GM21381 (cell line): ENCODE measurements around the gene NKX2-4.
"Not testable (repeated sequence)": the region's sequence is repeated elsewhere in the genome, so short reads cannot be mapped to it uniquely, and the experiment has no call there.

Source experiments
- ATAC-seq: cut with Tn5 transposase; IDR thresholded peaks from one replicate; pipeline ENCODE4 v1.9.1; 2021; ENCODE audit warnings: mild to moderate bottlenecking, moderate library complexity; ENCODE audit not compliant: unreplicated experiment

The NKX2-4 gene

DNA sequence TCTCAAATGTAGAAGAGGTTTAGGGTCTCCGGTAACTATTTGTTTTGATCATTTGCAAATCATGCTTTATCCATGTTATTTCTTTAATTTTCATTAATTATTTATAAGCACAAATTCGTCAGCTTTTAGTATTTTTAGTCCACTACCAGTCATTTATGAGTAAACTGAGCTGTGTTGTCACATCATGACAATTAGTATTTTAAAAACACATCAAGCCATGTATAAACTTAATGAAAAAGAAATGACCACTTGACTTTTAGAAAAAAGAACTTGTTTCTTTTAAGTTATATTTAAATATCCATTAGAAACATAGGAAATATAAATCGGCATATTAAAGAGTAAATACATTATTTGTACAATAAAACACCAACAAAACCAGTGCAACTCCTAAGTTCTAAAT lies 2.8 kb downstream of the NKX2-4 start:
- no peak for ATAC-seq

DNA sequence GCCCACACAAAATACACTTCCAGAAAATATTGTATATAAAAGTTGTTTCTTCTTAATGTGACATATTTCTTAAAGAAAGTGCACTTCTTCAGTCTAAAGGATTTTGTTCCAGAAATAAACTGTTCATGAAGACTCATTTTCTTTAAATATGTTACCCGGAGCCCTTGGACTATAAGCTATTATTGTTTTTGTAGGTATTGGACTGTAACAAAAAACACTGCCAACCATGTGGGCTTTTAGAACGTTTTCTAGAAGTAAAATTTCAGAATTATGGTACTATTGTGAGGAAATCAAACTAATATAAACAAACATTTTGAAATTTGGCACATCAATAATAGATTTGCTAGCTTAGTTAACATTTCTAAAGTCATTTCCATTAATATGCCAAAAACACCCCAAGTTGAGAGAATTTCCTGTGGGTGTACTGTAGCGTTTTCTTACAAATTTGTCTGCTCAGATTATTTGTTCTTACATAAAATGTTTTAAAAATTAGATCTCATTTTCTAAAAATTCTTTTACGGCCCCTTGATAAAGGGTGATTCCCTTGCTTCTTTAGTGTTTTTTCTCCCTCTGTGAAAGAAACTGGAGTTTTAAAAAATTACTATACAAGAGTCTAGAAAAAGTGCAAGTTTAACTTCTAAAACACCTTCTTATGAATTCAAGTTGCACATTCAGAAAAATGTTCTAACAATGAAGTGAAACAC lies 3.4 kb downstream of the NKX2-4 start:
- no peak for ATAC-seq

DNA sequence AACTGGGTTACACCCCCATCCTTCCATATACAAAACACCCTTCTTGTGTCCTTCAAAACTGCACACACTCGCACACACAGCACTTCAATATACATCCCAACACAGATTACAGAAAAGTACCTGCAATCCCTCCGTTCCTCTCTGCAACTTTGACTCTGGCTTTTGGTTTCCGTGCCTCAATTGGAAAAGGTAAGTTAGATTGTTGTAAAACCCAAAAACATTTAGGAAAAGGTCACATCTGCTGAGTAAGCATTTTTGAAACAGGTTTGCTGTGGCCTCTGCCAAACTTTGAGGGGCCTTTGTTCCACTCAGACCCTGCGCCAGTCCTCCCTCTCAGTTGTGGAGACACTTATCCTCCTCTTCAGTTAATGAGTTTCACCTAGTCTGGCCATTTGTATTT lies 4.2 kb downstream of the NKX2-4 start:
- ATAC-seq, result no peak

GRCh38 chr20:21391972-21392352 lies 5.4 kb downstream of the NKX2-4 start:
- ATAC-seq, result no peak

GRCh38 chr20:21391185-21391971 lies 5.9 kb downstream of the NKX2-4 start:
- ATAC-seq, result no peak

DNA sequence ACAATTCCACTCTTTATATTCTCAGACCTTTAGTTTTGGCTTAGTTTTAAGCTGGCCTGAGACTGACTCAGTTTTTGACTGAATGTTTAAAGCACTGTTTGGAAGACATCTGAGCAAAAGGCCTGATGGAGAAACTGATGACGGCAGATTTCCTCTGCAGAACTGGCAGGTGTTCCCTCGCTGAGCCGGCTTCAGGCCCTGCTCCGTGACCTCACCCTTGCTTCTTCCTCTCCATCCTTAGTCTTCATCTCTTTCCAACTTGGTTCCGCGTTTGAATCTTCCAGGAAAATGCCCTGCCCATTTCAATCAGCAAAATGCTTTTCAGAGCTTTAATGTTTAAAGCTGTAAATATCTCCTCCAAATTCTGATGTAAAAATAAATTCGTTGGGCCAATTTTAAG lies 6.6 kb downstream of the NKX2-4 start:
- ATAC-seq, result no peak

DNA sequence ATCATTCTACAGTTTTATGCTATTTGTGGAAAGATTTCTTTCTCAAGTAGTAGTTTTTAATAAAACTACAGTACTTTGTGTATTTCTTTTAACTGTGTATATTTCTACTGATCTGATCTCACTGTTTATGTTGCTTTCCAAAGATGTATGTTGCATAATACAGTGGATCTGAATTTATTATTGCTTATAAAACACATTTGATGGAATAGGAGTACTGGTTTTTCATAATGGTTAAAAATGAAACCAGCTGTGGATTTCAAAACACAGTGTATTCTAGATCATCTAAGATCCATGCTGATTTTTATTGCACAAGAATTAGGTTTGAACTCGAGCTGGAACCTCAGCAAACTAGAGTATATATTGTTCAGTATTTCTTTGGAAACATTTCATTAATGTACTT lies 8.0 kb downstream of the NKX2-4 start:
- ATAC-seq, result no peak

DNA sequence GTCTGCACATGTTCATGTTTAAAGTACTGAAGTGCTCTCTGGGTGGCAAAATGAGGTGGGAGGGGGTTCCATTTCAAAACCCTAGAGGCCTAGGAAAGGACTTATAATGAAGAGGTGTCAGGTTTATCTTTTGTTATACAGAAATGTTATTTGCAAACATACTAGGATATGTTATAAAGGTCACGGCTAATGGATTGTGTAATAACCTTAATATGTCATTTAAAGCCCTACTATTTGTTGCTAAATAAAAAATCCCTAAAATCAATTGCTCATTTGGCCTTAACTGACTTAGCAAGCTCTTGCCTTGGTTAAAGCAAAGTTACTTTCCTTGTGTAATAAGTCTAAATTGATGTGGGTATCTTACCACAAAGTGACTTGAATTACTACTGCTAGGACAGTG lies 8.8 kb downstream of the NKX2-4 start:
- no peak for ATAC-seq

- no peak for ATAC-seq
These were observed 9.8 kb downstream of the NKX2-4 start for GRCh38 chr20:21387528-21387927.

- no peak for ATAC-seq
These were observed 11.2 kb downstream of the NKX2-4 start for GRCh38 chr20:21386111-21386510.

DNA sequence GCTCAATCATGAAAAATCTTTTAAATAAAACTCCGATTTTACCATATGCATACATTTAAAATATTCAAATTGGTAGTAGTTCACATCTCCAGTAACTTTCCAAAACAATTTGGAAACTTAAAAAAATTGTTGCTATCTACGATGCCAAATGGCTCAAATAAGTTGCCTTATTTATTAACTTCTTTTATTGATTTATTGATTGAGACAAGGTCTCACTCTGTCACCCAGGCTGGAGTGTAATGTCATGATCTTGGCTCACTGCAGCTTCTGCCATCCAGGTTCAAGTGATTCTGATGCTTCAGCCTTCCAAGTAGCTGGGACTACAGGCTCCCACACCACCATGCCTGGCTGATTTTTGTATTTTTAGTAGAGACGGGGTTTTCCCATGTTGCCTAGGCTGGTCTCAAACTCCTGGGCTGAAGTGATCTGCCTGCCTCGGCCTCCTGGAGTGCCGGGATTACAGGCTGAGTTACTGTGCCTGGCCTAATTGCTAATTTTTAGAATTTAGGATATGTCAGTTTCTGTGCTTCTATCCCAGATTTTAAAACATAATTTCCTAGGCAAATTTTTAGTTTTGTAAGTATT lies 12.9 kb downstream of the NKX2-4 start:
- no peak for ATAC-seq

DNA sequence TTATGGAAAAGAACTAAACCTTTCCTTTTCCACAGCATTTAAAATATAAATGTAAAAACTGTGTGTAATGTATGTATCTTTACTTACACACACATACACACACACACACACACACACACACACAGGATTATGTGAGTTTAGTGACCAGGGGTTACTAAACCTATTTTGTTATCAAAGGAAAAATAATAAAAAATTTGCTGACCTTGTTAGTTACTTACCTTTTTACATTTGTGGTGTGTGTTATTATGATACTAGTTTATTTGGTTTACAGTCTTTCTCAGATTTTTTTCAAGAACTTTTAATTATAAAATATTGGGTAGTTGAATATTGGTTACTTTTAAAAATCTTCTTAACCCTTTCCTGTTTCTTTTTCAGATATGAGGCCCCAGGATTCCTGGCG lies 15.7 kb downstream of the NKX2-4 start:
- no peak for ATAC-seq

GRCh38 chr20:21380711-21381110 lies 16.6 kb downstream of the NKX2-4 start:
- ATAC-seq, result no peak

GRCh38 chr20:21378259-21378658 lies 19.1 kb downstream of the NKX2-4 start:
- no peak for ATAC-seq

DNA sequence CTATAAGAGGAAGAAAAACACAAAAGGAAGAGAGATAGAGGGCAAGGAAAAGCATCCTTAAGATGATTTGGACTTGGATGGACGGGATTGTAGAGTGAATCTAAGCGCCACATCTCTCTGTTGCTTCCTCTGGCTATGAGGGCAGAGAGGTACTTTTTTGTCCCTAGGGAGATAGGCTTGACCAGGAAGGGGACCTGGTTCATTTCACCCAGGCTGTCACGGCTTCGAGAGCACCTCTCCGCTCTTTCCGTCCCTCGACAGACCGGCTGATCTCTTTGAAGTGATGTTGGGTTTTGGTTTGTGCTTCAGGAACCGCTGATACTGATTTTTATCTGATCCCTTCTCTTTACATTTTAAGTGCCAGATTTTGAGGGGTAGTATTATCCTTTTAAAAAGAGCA lies 19.6 kb downstream of the NKX2-4 start:
- no peak for ATAC-seq

DNA sequence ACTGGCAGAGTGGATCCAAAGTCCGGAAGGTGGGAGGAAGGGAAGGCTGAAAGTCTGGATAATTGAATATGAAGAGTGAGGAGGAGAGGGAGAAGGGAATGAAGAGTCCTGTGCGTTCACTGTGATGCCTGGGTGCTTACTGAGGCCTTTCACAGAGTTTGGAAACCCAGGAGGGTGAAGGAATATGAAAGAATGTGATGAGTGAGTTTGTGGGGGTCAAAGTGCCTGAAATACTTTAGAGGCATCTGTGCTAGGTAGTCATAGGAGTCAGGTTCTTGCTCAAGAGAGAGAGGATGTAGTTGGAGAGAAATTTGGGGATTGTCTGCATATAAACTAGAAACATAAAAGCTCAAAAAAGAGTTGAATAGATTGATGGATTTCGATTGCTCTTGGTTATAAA lies 20.7 kb downstream of the NKX2-4 start:
- ATAC-seq, result no peak

GRCh38 chr20:21373436-21373835 lies 23.9 kb downstream of the NKX2-4 start:
- no peak for ATAC-seq

DNA sequence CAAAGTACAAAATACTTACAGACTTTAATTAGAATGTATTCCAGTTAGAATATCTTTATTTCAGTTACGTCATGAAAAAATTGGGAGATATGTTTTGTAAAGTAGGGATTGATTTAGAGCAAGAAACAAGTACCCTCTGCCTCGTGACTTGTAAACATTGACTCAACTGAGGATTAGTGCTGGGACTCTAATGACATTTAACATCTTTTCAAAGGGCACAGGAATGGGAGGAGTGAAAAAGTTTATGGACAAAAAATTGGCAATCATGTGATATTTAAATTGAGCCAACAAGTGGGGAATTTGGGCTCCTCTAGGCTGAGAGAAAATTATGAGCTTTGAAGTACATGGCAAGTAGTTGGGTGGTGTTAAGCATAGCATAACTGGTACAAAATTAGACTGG lies 25.3 kb downstream of the NKX2-4 start:
- ATAC-seq, result no peak

DNA sequence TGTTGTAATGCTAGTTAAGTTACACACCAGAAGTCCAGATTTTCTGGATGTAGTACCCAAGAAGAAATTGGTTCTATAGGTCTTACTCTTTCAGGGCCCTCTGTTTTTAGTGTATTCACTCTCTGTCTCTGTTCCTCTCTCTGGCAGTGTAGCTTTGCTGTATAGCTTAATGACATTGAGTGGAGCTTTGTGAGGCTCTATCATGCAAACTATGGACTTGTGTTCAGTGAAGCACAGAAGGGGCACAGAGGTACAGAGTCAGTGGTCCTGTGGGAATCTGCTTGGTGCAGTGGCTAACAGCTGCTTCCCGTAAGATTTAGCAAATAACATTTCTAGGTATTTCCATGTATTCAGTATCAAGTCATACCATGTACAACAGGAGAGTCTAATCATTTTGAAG lies 26.1 kb downstream of the NKX2-4 start:
- no peak for ATAC-seq

DNA sequence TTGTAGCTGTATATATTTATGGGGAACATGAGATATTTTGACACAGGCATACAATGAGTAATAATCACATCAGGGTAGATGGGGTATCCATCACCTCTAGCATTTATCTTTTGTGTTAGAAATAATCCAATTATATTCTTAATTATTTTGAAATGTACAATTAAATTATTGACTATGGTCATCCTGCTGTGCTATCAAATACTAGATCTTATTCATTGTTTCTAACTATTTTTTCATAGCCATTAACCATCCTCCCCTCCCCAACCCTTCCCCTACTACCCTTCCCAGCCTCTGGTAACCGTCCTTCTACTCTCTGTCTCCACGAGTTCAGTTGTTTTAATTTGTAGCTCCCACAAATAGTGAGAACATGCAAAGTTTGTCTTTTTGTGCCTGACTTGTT lies 28.5 kb downstream of the NKX2-4 start:
- no peak for ATAC-seq

GRCh38 chr20:21366273-21366672 lies 31.1 kb downstream of the NKX2-4 start:
- ATAC-seq, result not testable (repeated sequence)

GRCh38 chr20:21365771-21366170 lies 31.6 kb downstream of the NKX2-4 start:
- ATAC-seq, result no peak
